H9 (cell line): ENCODE measurements around the gene TUB. TPM values are rescaled to one million over a fixed set of nuclear protein-coding genes. Genes with fewer than 3 reads are reported as not detected.
A peak's percentile ranks its signal among the peaks of the same experiment; 100 is the strongest.

Experiments used
- DNase-seq: peaks from one replicate; pipeline ENCODE4 v3.0.0-alpha.2; 2017
- H2AFZ ChIP-seq: one replicate; pipeline ENCODE4 v1.6.1; 2013; ENCODE audit warnings: mild to moderate bottlenecking, low read length, control low read depth, moderate library complexity
- H2AK5ac ChIP-seq: 2 replicates; pipeline ENCODE4 v1.6.1; 2013; ENCODE audit warnings: low read length, control low read depth, mixed read lengths; ENCODE audit not compliant: insufficient read length
- H2BK120ac ChIP-seq: one replicate; pipeline ENCODE4 v1.6.1; 2013; ENCODE audit warnings: low read depth, mild to moderate bottlenecking, low read length, control low read depth, inconsistent platforms; ENCODE audit not compliant: poor library complexity, severe bottlenecking
- H2BK12ac ChIP-seq: 2 replicates; pipeline ENCODE4 v1.6.1; 2013; ENCODE audit warnings: low read length, control low read depth, mixed read lengths, low read depth; ENCODE audit not compliant: insufficient read length
- H2BK15ac ChIP-seq: 2 replicates; pipeline ENCODE4 v1.6.1; 2013; ENCODE audit warnings: low read depth, low read length, control low read depth
- H2BK20ac ChIP-seq: one replicate; pipeline ENCODE4 v1.6.1; 2013; ENCODE audit warnings: low read depth, mild to moderate bottlenecking, low read length, control low read depth, inconsistent platforms; ENCODE audit not compliant: poor library complexity, severe bottlenecking
- H2BK5ac ChIP-seq: 2 replicates; pipeline ENCODE4 v1.6.1; 2013; ENCODE audit warnings: low read length, control low read depth, mixed read lengths; ENCODE audit not compliant: insufficient read length
- H3K14ac ChIP-seq: 2 replicates; pipeline ENCODE4 v1.6.1; 2013; ENCODE audit warnings: low read length, control low read depth; ENCODE audit not compliant: insufficient read depth
- H3K18ac ChIP-seq: 2 replicates; pipeline ENCODE4 v1.6.1; 2013; ENCODE audit warnings: low read depth, mild to moderate bottlenecking, mixed read lengths, low read length, control low read depth; ENCODE audit not compliant: insufficient read length
- H3K23ac ChIP-seq: 2 replicates; pipeline ENCODE4 v1.6.1; 2013; ENCODE audit warnings: low read length, control low read depth, mixed read lengths, low read depth; ENCODE audit not compliant: insufficient read length
- H3K23me2 ChIP-seq: 2 replicates; pipeline ENCODE4 v1.6.1; 2013; ENCODE audit warnings: low read depth, mild to moderate bottlenecking, mixed read lengths, low read length, control low read depth; ENCODE audit not compliant: insufficient read length, poor library complexity, severe bottlenecking
- H3K27ac ChIP-seq: 2 replicates; pipeline ENCODE4 v1.5.1; 2013; ENCODE audit warnings: low read length, control low read depth, mixed read lengths, low read depth; ENCODE audit not compliant: insufficient read length
- H3K27me3 ChIP-seq: 2 replicates; pipeline ENCODE4 v1.6.1; 2013; ENCODE audit warnings: low read length, control low read depth, inconsistent platforms; ENCODE audit not compliant: insufficient read depth
- H3K4ac ChIP-seq: 2 replicates; pipeline ENCODE4 v1.6.1; 2013; ENCODE audit warnings: low read depth, mild to moderate bottlenecking, control low read depth, inconsistent platforms, low read length, moderate library complexity
- H3K4me1 ChIP-seq: 2 replicates; pipeline ENCODE4 v1.6.1; 2013; ENCODE audit warnings: low read length, control low read depth, inconsistent platforms; ENCODE audit not compliant: insufficient read depth
- H3K4me2 ChIP-seq: 2 replicates; pipeline ENCODE4 v1.6.1; 2013; ENCODE audit warnings: low read length, control low read depth, mixed read lengths; ENCODE audit not compliant: insufficient read length, insufficient read depth
- H3K56ac ChIP-seq: 2 replicates; pipeline ENCODE4 v1.6.1; 2013; ENCODE audit warnings: low read depth, mild to moderate bottlenecking, mixed read lengths, low read length, control low read depth; ENCODE audit not compliant: insufficient read length
- H3K79me1 ChIP-seq: 2 replicates; pipeline ENCODE4 v1.6.1; 2013; ENCODE audit warnings: low read depth, mild to moderate bottlenecking, moderate library complexity, low read length, control low read depth, inconsistent platforms; ENCODE audit not compliant: insufficient read depth, poor library complexity, severe bottlenecking
- H3K79me2 ChIP-seq: 2 replicates; pipeline ENCODE4 v1.6.1; 2013; ENCODE audit warnings: low read length, control low read depth, inconsistent platforms; ENCODE audit not compliant: insufficient read depth
- H3K9ac ChIP-seq: 2 replicates; pipeline ENCODE4 v1.6.1; 2013; ENCODE audit warnings: low read length, control low read depth, mixed read lengths; ENCODE audit not compliant: insufficient read length; ENCODE audit errors: extremely low read depth
- H3K9me3 ChIP-seq: one replicate; pipeline ENCODE4 v1.6.1; 2013; ENCODE audit warnings: low read depth, low read length, inconsistent platforms; ENCODE audit not compliant: control insufficient read depth
- H3T11ph ChIP-seq: one replicate; pipeline ENCODE4 v1.6.1; 2013; ENCODE audit warnings: mild to moderate bottlenecking, low read length, control low read depth, inconsistent platforms
- H4K20me1 ChIP-seq: one replicate; pipeline ENCODE4 v1.6.1; 2013; ENCODE audit not compliant: control insufficient read depth, insufficient read length, insufficient read depth
- H4K5ac ChIP-seq: 2 replicates; pipeline ENCODE4 v1.6.1; 2013; ENCODE audit warnings: low read depth, mild to moderate bottlenecking, mixed read lengths, low read length, control low read depth; ENCODE audit not compliant: insufficient read length
- H4K8ac ChIP-seq: replicated peaks from 2 replicates; pipeline ENCODE4 v1.6.1; 2013; ENCODE audit warnings: low read length, control low read depth, mixed read lengths, low read depth; ENCODE audit not compliant: insufficient read length
- H4K91ac ChIP-seq: 2 replicates; pipeline ENCODE4 v1.6.1; 2013; ENCODE audit warnings: low read depth, mild to moderate bottlenecking, moderate library complexity, mixed read lengths, low read length, control low read depth; ENCODE audit not compliant: insufficient read length
- H3K27ac Mint-ChIP-seq, 3 experiments: 2 replicates in 2 of 3; 3 replicates in 1 of 3; pipeline ENCODE4 v1.8.0; 2020 to 2021; ENCODE audit warnings: mixed read lengths in 3 of 3, mild to moderate bottlenecking in 1 of 3, moderate library complexity in 1 of 3
- H3K27me3 Mint-ChIP-seq: 2 replicates; pipeline ENCODE4 v1.8.0; 2021; ENCODE audit warnings: low read depth, mild to moderate bottlenecking, moderate library complexity, mixed read lengths
- H3K36me3 Mint-ChIP-seq, 3 experiments: 2 replicates in 2 of 3; 3 replicates in 1 of 3; pipeline ENCODE4 v1.8.0; 2020 to 2021; ENCODE audit warnings: low read depth in 3 of 3, mixed read lengths in 3 of 3; ENCODE audit not compliant: insufficient read depth in 1 of 3
- H3K4me1 Mint-ChIP-seq, 2 experiments: 2 replicates each; pipeline ENCODE4 v1.8.0; 2020; ENCODE audit warnings: mixed read lengths in 2 of 2
- H3K4me3 Mint-ChIP-seq, 2 experiments: 2 replicates in 1 of 2; 3 replicates in 1 of 2; pipeline ENCODE4 v1.8.0; 2020 to 2021; ENCODE audit warnings: mild to moderate bottlenecking in 2 of 2, mixed read lengths in 2 of 2, moderate library complexity in 1 of 2
- H3K9me3 Mint-ChIP-seq, 2 experiments: 2 replicates in 1 of 2; 3 replicates in 1 of 2; pipeline ENCODE4 v1.8.0; 2020; ENCODE audit warnings: mild to moderate bottlenecking in 2 of 2, mixed read lengths in 2 of 2, moderate library complexity in 1 of 2
- WGBS: extraction: QIAGEN DNeasy Blood & Tissue Kit; methylation state at CpG from one replicate; pipeline ENCODE4 v1.1.7; 2013; ENCODE audit warnings: missing lambda C conversion rate, low lambda C conversion rate, mixed read lengths; ENCODE audit not compliant: insufficient read length; ENCODE audit errors: extremely low coverage; 5-methylcytosine and 5-hydroxymethylcytosine counted together
- total RNA-seq: library from RNA; stranded (reverse); gene quantifications from 2 replicates; pipeline ENCODE4 v1.2.1, GENCODE V29; 2021
- TF ChIP-seq, protein P1 (sequence below): fragments of 200-600 bp; sonication (generic); conservative IDR thresholded peaks from 3 replicates; pipeline ENCODE4 v1.8.0; 2021; ENCODE audit warnings: antibody characterized with exemption, mild to moderate bottlenecking

Gene TUB
- total RNA-seq, 1 experiment from 2014 or later, result 14.8 TPM

DNA sequence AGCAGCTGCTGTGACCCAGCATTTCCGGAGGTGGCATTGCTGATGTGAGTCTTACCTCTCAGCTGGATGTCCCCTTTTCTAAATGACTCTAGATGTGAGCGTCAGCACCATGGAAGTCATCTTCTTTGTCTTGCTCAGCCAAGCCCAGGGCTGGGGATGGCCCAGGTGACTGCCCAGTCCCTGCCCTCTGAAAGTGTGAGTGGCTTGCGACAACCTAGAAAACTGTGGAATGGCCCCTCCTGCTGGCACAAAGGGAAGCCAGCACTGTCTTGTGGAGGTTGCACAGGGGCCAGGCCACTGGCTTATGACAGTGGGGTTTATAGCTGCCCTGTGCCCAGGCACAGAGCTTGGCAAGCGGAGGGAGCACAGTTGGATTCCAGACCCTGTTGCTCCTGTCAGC, 6.2 kb downstream of the TUB start:
- Mint-ChIP-seq H3K36me3 (peaks cover 0 to 5% (median 0%) of the 10 kb centered on the region in 3 experiments; a peak in 4 of 7 replicates), H3K9me3 (peaks cover 0 to 2% of the 10 kb centered on the region in 2 experiments; a peak in 1 of 5 replicates), H3K27me3 (peaks cover 9% of the 10 kb centered on the region), H3K27ac (no peak overlapping the region; a peak in 2 of 7 replicates), H3K4me3 (no peak overlapping the region), H3K4me1 (peaks cover 51% of the 10 kb centered on the region in 2 experiments)
- Histone ChIP-seq H4K20me1 (no peaks in the 10 kb centered on the region), H2BK12ac (no peak overlapping the region), H2AK5ac (no peak overlapping the region), H3T11ph (no peak overlapping the region), H3K14ac (no peak overlapping the region), H2BK20ac (no peak overlapping the region), H3K9me3 (no peaks in the 10 kb centered on the region), H2BK120ac (no peak overlapping the region), H3K79me2 (no peaks in the 10 kb centered on the region), H3K79me1 (no peaks in the 10 kb centered on the region), H2BK15ac (no peak overlapping the region), H3K27me3 (no peaks in the 10 kb centered on the region), H3K9ac (no peak overlapping the region), H3K56ac (no peak overlapping the region), H3K27ac (no peak overlapping the region), H3K23ac (no peak overlapping the region), H4K8ac (no peak overlapping the region), H4K5ac (no peak overlapping the region), H3K4me2 (no peak overlapping the region), H2BK5ac (no peak overlapping the region), H3K18ac (no peak overlapping the region), H3K23me2 (no peaks in the 10 kb centered on the region), H4K91ac (no peak overlapping the region), H3K4ac (no peak overlapping the region), H3K4me1 (peaks cover 7% of the 10 kb centered on the region; the same call in 1 of the 2 replicates), H2AFZ (no peak overlapping the region)
- TF ChIP-seq, protein P1, sequence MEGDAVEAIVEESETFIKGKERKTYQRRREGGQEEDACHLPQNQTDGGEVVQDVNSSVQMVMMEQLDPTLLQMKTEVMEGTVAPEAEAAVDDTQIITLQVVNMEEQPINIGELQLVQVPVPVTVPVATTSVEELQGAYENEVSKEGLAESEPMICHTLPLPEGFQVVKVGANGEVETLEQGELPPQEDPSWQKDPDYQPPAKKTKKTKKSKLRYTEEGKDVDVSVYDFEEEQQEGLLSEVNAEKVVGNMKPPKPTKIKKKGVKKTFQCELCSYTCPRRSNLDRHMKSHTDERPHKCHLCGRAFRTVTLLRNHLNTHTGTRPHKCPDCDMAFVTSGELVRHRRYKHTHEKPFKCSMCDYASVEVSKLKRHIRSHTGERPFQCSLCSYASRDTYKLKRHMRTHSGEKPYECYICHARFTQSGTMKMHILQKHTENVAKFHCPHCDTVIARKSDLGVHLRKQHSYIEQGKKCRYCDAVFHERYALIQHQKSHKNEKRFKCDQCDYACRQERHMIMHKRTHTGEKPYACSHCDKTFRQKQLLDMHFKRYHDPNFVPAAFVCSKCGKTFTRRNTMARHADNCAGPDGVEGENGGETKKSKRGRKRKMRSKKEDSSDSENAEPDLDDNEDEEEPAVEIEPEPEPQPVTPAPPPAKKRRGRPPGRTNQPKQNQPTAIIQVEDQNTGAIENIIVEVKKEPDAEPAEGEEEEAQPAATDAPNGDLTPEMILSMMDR, result peak; percentile 64
- DNase-seq, result peak; percentile 70
- no CpG with 5 or more reads among the region's 4 CpGs for WGBS
